ENCODE data around the gene GET4.

Gene GET4

DNA sequence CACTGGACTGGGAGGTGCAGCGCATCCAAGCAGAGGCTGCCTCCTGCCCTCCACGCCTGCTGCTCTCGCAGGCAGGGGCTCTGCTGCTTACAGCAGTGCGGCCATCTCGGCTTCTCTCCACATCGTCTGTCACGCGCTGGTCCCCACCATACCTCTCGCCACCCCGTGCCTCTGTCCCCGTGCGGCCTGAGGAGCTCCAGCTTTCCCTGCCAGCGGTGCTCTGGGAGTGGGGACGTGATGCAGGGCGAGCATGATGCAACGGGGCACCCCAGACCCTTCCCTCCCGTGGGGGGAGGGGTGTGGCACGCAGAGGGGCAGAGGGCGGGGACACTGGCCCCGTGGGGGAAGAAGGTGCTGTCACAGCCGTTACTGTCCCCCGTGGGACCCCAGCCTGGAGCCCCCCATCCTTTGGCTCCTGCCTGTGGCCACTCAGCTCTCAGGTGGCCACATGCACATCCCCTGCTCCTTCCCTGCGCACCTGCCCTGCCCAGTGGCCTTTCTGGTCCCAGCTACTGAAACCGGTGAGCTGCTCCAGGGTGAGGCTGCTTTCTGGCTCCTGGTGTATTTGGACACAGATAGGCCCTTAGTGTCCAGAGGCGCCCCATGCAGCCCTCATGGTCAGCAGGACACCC, 9.0 kb downstream of the GET4 start:
- TF ChIP-seq MYC (IDR thresholded peaks at IDR 0.05; ENCODE audit: low read depth, low read length), result no peak
- TF ChIP-seq, protein P1, sequence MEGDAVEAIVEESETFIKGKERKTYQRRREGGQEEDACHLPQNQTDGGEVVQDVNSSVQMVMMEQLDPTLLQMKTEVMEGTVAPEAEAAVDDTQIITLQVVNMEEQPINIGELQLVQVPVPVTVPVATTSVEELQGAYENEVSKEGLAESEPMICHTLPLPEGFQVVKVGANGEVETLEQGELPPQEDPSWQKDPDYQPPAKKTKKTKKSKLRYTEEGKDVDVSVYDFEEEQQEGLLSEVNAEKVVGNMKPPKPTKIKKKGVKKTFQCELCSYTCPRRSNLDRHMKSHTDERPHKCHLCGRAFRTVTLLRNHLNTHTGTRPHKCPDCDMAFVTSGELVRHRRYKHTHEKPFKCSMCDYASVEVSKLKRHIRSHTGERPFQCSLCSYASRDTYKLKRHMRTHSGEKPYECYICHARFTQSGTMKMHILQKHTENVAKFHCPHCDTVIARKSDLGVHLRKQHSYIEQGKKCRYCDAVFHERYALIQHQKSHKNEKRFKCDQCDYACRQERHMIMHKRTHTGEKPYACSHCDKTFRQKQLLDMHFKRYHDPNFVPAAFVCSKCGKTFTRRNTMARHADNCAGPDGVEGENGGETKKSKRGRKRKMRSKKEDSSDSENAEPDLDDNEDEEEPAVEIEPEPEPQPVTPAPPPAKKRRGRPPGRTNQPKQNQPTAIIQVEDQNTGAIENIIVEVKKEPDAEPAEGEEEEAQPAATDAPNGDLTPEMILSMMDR (IDR thresholded peaks at IDR 0.05; ENCODE audit: low read depth, low read length), result no peak
- TF ChIP-seq POLR2A (IDR thresholded peaks at IDR 0.05; ENCODE audit: extremely low read depth, insufficient read length), result no peak
- TF ChIP-seq, protein P2, sequence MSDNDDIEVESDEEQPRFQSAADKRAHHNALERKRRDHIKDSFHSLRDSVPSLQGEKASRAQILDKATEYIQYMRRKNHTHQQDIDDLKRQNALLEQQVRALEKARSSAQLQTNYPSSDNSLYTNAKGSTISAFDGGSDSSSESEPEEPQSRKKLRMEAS (IDR thresholded peaks at IDR 0.05; ENCODE audit: low read depth, low read length), result no peak
- DNase-seq (ENCODE audit: low read depth), result no peak
- H3K4me3 ChIP-seq (ENCODE audit: low read depth, low read length), result no peak overlapping the region

DNA sequence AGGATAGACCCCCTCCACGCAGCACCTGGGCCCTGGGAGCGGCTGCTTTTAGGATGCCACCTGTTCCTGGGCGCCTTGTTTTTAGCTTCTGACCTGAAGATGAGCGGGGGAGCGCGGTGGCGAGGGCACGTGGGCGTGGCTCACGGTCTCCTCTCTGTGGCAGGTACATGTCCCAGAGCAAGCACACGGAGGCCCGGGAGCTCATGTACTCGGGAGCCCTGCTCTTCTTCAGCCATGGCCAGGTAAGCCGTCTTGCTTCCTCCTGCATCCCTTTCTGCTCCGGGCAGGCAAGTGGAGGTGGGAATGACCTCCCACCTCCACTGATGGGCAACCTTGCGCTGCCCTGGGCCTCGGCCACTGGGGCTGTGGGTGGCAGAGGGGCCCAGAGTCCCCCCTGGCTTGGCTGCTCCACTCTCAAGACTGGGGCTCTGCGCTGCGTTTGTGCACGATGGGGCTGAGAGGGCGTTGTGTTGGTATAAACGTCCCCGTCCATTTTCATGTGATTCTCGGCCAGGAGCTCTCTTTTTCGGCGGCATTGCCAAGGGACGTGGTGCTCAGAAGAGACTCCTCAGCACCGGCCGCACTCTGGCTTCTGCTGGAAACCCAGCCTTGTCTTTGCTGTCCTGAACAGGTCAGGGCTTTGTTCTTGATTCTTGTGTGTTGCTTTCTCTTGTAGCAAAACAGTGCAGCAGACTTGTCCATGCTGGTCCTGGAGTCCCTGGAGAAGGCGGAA, 9.7 kb downstream of the GET4 start:
- TF ChIP-seq, protein P1 (IDR thresholded peaks at IDR 0.05; ENCODE audit: low read depth, low read length), result no peak
- TF ChIP-seq MYC (IDR thresholded peaks at IDR 0.05; ENCODE audit: low read depth, low read length) (no peak), POLR2A (IDR thresholded peaks at IDR 0.05; ENCODE audit: extremely low read depth, insufficient read length) (no peak)
- TF ChIP-seq, protein P2 (IDR thresholded peaks at IDR 0.05; ENCODE audit: low read depth, low read length), result no peak
- no peak overlapping the region for H3K4me3 ChIP-seq (ENCODE audit: low read depth, low read length)
- DNase-seq (ENCODE audit: low read depth), result no peak

DNA sequence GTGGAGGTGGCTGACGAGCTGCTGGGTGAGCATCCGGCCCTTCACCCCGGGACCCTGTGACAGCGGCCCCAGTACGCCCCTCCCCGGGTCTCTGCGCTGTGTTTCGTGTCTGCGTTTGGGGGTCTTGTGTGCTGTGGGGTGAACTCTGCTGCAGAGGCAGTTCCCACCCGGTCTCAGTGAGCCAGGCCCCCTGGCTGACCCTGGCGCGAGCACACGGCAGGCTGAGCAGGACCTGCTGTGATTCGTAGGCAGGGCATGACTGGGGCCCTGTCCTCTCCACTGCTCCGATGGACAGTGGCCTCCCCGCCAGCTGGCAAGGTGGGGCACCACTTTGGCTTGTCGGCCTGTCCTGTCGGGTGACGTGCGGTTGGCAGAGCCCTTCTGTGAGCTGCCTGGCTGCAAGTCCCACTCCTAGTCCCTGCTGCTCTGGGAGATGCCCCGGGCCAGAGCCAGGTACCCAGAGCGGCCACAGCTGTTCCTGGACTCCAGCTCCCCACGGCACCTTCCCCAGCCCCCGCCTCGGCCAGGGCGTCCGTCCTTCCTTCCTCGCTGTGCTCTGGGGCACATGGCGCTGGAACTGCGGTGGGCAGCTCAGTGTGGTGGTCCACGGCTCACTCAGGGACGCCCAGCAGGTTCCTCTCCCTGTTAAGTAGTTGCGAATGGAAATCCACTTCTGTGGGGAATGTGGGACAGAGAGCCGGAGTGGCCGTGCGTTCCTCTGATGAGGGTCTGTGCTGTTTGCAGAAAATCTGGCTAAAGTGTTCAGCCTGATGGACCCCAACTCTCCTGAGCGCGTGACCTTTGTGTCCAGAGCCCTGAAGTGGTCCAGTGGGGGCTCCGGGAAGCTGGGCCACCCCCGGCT, 10.5 kb downstream of the GET4 start:
- TF ChIP-seq, protein P2 (IDR thresholded peaks at IDR 0.05; ENCODE audit: low read depth, low read length), result no peak
- TF ChIP-seq MYC (IDR thresholded peaks at IDR 0.05; ENCODE audit: low read depth, low read length) (no peak), POLR2A (IDR thresholded peaks at IDR 0.05; ENCODE audit: extremely low read depth, insufficient read length) (no peak)
- TF ChIP-seq, protein P1 (IDR thresholded peaks at IDR 0.05; ENCODE audit: low read depth, low read length), result no peak
- no peak overlapping the region for H3K4me3 ChIP-seq (ENCODE audit: low read depth, low read length)
- DNase-seq (ENCODE audit: low read depth), result no peak

DNA sequence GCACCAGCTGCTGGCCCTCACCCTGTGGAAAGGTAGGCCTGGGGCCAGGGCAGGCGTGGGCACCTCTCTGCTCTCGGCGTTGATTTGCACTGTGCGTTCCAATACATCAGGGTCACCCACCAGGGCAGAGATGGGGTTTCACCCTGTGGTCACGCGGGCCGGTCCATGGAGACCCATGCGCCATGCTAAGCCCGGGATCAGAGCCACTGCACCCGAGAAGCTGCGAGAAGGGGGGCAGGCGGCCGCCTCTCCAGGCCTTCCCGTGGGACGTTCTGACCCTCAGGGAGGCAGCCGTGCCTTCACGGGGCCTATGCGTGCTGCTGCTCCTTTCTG, 11.1 kb downstream of the GET4 start:
- DNase-seq (ENCODE audit: low read depth), result no peak
- TF ChIP-seq MYC (IDR thresholded peaks at IDR 0.05; ENCODE audit: low read depth, low read length) (no peak), POLR2A (IDR thresholded peaks at IDR 0.05; ENCODE audit: extremely low read depth, insufficient read length) (no peak)
- TF ChIP-seq, protein P2 (IDR thresholded peaks at IDR 0.05; ENCODE audit: low read depth, low read length), result no peak
- TF ChIP-seq, protein P1 (IDR thresholded peaks at IDR 0.05; ENCODE audit: low read depth, low read length), result no peak
- H3K4me3 ChIP-seq (ENCODE audit: low read depth, low read length), result no peak overlapping the region

DNA sequence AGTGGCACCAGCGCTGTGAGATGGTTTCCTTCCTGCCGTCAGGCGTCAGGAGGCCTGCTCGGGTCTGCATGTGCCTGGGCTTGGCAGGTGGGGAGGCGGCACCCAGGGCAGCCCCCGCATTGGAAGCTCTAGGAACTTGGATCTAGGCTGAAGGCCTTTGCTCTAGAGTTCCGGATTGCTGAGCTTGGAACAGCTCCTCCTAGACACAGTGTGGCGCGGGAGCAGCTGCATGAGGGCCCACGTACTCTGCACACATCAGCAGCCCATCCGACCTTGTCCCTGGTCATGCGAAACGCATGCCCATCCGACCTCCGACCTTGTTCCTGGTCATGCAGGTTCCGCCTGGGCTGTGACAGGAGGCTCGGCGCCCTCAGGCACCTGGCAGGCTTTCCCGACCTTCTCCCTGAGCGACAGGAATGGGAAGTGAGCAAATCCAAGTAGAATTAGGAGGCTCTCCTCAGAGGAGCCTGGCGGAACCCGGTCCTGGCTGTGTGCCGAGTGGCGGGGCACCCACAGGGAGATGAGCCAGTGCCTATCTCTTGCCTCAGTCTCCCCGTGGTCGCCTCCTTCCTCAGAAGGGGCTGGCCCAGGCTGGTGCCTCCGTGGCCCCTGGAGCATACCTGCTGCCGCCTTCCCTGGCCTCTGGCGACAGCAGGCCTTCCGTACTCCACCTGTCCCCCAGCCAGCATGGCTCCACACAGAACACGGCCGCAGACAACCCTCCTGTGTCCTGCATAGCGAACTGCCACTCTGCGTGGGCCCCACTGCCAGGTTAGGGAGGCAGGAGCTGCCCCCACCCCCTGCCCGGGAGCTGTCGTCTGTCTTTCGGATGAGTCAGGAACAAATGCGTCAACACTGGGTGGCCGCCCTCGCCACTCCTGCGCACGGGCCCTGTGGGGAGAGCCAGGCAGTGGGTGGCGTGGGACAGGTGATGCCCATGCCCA, 12.0 kb downstream of the GET4 start:
- no peak overlapping the region for H3K4me3 ChIP-seq (ENCODE audit: low read depth, low read length)
- DNase-seq (ENCODE audit: low read depth), result no peak
- TF ChIP-seq POLR2A (IDR thresholded peaks at IDR 0.05; ENCODE audit: extremely low read depth, insufficient read length), result no peak
- TF ChIP-seq, protein P2 (IDR thresholded peaks at IDR 0.05; ENCODE audit: low read depth, low read length), result no peak
